HTERT RPE-1 (cell line): ENCODE data around the gene LY6G5C.
"Not testable (repeated sequence)": the region's sequence is repeated elsewhere in the genome, so short reads cannot be mapped to it uniquely, and the experiment has no call there.

ENCODE experiments used
- in situ Hi-C: fragments of 300-500 bp; cut with MboI; formaldehyde crosslinking; loops from 4 replicates; pipeline ENCODE4 v1.14.3; 2020; ENCODE audit warnings: low sequenced_read_pairs

LY6G5C gene

DNA sequence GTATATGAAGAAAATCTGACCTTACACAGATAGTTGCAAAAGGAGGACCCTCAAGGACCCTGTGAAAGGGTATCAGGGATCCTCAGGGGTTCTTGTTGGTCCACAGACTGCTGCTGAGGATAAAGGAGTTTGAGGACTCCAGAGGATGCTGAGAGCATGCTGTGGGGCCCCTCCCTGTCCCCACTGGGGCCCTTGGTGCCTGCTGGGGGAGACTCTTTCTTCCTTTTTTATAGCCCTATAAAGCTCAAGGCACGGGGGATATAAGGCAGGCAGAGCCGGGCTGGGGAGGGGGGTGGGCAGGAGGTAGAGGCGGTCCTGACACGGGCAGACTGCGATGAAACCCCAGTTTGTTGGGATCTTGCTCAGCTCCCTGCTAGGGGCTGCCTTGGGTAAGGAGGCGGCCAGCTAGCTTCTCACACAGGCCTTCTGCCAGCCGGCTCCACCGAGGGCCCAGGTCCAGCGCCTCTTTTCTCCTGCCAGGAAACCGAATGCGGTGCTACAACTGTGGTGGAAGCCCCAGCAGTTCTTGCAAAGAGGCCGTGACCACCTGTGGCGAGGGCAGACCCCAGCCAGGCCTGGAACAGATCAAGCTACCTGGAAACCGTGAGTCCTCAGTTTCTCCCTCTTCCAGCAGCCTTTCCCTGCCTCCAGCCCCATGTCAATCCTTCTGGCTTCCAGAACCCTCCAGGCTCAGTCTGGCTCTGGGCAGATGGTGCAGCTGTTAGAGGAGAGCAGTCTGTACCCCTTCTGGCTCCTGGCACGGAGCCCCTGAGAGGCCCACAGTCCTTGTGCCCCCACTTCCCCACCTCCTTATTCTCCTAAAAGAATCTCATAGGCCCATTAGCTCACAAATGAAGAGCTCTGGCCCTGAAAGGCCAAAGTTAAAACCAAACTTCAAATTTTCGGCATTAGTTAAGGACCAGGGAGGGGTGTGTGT, 34.4 kb upstream of the LY6G5C start, which contains the start of gene LY6G6D:
Gene LY6G6D (plus strand): TSS at position 327 of the 937 bp plus-strand sequence. CDS start 8 bp downstream, at position 335.
- in situ Hi-C loops, result no loop called here

GRCh38 chr6:31713991-31714684, 33.3 kb upstream of the LY6G5C start:
- in situ Hi-C loops, result no loop called here

- in situ Hi-C loops, result no loop called here
These were observed 32.6 kb upstream of the LY6G5C start for GRCh38 chr6:31713465-31713864.

GRCh38 chr6:31712296-31712695, 31.4 kb upstream of the LY6G5C start:
- in situ Hi-C loops, result no loop called here

GRCh38 chr6:31711233-31711632, 30.4 kb upstream of the LY6G5C start:
- in situ Hi-C loops, result no loop called here

DNA sequence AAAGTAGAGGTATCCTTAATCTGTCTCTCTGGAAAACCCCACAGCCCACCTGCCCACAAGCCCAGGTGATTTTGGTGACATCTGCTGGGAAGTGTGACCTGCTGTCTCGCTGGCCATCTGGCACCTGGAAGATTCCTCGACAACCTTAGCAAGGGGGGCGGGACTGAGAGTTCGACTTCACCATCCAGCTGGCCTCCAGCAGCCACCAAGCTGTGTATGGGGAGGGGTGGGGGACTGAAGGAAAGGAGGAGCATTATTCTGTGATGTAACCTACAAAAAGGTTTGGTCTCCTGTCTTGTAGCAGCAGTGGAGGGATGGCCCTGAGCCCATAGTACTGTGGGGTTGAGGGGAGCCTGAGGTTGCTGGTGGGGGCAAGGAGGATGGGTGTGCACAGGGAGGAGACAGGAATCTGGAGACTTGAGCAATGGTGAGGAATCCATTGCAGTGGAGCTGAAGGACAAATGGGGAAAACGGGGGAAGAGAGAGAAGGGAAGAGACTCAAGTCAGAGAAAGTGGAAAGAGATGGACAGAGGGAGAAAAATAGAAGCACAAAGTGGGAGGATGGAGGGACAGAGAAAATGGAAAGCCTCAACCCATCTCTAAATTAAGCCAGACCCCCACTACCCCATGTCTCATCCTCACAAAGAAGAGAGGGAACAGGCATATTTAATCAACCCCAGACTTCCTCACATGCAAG, 29.8 kb upstream of the LY6G5C start:
- in situ Hi-C loops, result no loop called here

DNA sequence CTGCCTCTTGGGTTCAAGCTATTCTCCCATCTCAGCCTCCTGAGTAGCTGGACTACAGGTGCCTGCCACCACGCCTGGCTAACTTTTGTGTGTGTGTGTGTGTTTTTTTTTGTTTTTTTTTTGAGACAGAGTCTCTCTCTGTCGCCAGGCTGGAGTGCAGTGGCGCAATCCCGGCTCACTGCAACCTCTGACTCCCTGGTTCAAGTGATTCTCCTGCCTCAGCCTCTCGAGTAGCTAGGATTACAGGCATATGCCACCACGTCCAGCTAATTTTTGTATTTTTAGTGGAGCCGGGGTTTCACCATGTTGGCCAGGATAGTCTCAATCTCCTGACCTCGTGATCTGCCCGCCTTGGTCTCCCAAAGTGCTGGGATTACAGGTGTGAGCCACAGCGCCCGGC, 28.3 kb upstream of the LY6G5C start:
- in situ Hi-C loops, result not testable (repeated sequence)

DNA sequence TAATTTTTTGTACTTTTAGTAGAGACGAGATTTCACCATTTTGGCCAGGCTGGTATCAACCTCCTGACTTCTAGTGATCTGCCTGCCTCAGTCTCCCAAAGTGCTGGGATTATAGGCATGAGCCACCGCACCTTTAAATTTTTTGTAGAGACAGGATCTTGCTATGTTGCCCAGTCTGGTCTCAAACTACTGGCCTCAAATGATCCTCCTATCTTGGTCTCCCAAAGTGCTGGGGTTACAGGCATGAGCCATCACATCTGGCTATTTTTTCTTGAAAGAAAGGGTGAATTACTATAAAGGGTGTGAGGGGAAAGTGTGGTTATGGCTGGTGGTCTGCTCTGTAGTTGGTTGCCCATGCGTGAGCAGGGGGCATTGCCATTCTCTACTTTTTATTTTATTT, 27.4 kb upstream of the LY6G5C start:
- in situ Hi-C loops, result no loop called here

GRCh38 chr6:31707701-31708100, 26.8 kb upstream of the LY6G5C start:
- in situ Hi-C loops, result no loop called here

- in situ Hi-C loops, result no loop called here
These were observed 25.7 kb upstream of the LY6G5C start, which contains the start of gene LY6G6F for GRCh38 chr6:31706599-31706998. TSS of gene LY6G6F (plus strand) at chr6:31706866. CDS start at chr6:31706907, 41 bp downstream.

DNA sequence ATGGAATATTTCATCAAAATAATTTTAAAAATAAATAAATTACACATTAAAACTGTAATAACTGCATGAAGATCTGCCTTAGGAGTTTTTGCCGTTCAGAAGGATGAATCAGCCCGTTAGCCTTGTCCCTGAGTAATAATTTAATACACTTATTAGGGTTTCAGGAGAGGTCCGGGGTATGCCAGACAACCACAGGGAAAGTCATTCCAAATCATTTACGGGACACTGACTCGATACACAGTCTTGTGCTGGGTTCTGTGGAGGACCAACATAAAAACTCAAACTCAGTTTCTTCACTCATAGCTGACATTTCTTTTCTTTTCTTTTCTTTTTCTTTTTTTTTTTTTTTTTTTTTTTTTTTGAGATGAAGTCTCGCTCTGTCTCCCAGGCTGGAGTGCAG, 25.1 kb upstream of the LY6G5C start:
- in situ Hi-C loops, result no loop called here

- in situ Hi-C loops, result no loop called here
These were observed 22.2 kb upstream of the LY6G5C start, which contains the start of gene ABHD16A for GRCh38 chr6:31702819-31703716. TSS of gene ABHD16A (minus strand) at chr6:31703324. CDS start at chr6:31703281, 43 bp downstream.

DNA sequence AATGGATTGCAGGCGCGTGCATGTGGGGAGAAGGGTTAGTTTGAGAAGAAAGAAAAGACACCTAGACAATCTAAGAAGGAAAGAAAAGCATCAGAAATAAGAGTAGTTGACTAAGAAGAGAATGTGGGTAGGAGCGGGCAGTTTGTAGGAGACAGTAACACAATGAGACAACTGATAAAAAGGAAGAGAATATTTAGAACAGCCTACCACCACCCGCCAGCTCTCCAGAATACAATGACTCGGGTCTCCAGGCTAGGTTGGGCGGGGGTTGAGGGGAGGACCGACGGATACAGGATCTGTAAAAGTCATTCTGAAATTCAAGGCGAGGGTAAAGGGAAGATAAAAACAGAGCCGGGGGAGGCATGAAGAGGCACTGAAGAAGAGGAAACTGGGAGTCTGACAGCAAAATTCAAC, 21.5 kb upstream of the LY6G5C start:
- in situ Hi-C loops, result no loop called here

GRCh38 chr6:31701666-31702404, 21.0 kb upstream of the LY6G5C start:
- in situ Hi-C loops, result no loop called here

- in situ Hi-C loops, result no loop called here
These were observed 20.0 kb upstream of the LY6G5C start for GRCh38 chr6:31700740-31701401.

DNA sequence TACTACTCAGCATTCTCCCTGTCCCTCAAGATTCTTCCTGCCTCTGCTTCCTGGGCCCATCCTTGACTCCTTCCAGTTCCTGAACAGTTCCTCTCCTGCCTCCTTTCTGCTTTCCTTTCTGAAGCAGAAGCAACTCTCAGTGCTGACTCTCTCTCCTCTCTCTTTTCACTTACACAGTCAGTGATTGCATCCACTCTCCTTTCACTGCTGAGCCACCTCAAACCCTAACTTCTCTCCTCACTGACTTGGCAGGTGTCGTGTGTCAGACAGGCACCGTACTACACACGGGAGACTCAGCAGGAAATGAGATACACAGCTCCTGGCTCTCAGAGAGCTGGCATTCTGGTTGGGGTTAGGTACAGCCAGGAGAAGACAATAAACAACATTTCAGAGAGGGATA, 16.7 kb upstream of the LY6G5C start:
- in situ Hi-C loops, result no loop called here

- in situ Hi-C loops, result no loop called here
These were observed 12.7 kb upstream of the LY6G5C start for GRCh38 chr6:31693535-31693934.

DNA sequence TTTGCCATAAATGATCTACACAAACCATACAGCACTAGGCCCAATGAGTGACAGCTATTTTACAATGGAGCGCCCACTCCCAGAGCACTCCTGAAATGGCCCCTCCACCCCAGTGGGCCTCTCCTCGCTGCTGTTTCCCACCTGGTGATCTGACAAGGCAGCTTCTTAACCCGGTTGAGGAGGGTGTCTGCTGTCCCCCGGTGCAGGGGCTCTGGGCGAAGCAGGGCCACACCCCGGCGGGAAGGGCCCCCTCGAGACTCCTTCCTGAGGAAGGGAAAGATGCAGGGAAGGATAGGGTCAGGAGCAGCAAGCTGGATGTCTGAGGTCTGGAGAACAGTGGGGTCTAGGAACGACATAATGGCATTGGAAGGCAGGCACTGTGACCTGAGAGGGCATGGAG, 12.0 kb upstream of the LY6G5C start:
- in situ Hi-C loops, result no loop called here

- in situ Hi-C loops, result no loop called here
These were observed 11.5 kb upstream of the LY6G5C start for GRCh38 chr6:31692353-31692752.
